Activated T-cell treated with anti-CD3 and anti-CD28 coated beads, Interleukin-2, amount 50 U/mL, for 48 hours (primary cell): ENCODE measurements around the gene XRN1.

Source experiments
- DNase-seq, 2 experiments: peaks; one replicate each; pipeline ENCODE4 v3.0.0-alpha.2; 2020

The XRN1 gene

GRCh38 chr3:142267269-142267668 is 180.6 kb downstream of the XRN1 start:
- DNase-seq = no peak

GRCh38 chr3:142263112-142263511 is 184.7 kb downstream of the XRN1 start:
- no peak for DNase-seq

GRCh38 chr3:142259359-142259758 is 188.5 kb downstream of the XRN1 start:
- no peak for DNase-seq

- no peak for DNase-seq
Measured at GRCh38 chr3:142256712-142257333, 191.0 kb downstream of the XRN1 start.
